HG02623 (cell line): ENCODE measurements around the gene YPEL2.

Source experiments
- ATAC-seq: cut with Tn5 transposase; IDR thresholded peaks from one replicate; pipeline ENCODE4 v1.9.1; 2021; ENCODE audit warnings: moderate library complexity; ENCODE audit not compliant: unreplicated experiment

Gene YPEL2

GRCh38 chr17:59356543-59357218 lies 25.2 kb downstream of the YPEL2 start:
- no peak for ATAC-seq

- ATAC-seq = no peak
These were observed 25.8 kb downstream of the YPEL2 start for GRCh38 chr17:59357219-59357697.

- no peak for ATAC-seq
These were observed 26.5 kb downstream of the YPEL2 start for GRCh38 chr17:59357929-59358328.

GRCh38 chr17:59361386-59361785 lies 29.9 kb downstream of the YPEL2 start:
- ATAC-seq = no peak

- peak; percentile 47 for ATAC-seq
These were observed 30.7 kb downstream of the YPEL2 start for GRCh38 chr17:59361916-59362810.

- no peak for ATAC-seq
These were observed 31.4 kb downstream of the YPEL2 start for GRCh38 chr17:59362811-59363205.

GRCh38 chr17:59365383-59365981 lies 34.0 kb downstream of the YPEL2 start:
- ATAC-seq = no peak

- ATAC-seq = no peak
These were observed 34.7 kb downstream of the YPEL2 start for GRCh38 chr17:59366040-59366757.

- no peak for ATAC-seq
These were observed 35.6 kb downstream of the YPEL2 start for GRCh38 chr17:59366773-59367656.

GRCh38 chr17:59367657-59368045 lies 36.2 kb downstream of the YPEL2 start:
- ATAC-seq = no peak

- no peak for ATAC-seq
These were observed 36.9 kb downstream of the YPEL2 start for GRCh38 chr17:59368218-59368857.

- no peak for ATAC-seq
These were observed 37.8 kb downstream of the YPEL2 start for GRCh38 chr17:59369031-59369975.

GRCh38 chr17:59370593-59371299 lies 39.3 kb downstream of the YPEL2 start:
- ATAC-seq = no peak

- ATAC-seq = no peak
These were observed 40.1 kb downstream of the YPEL2 start for GRCh38 chr17:59371416-59372100.

- ATAC-seq = no peak
These were observed 40.8 kb downstream of the YPEL2 start for GRCh38 chr17:59372138-59372751.

GRCh38 chr17:59373882-59374495 lies 42.5 kb downstream of the YPEL2 start:
- no peak for ATAC-seq
